ENCODE results near the gene IRF6. TPM values are rescaled to one million over a fixed set of nuclear protein-coding genes. Genes with fewer than 3 reads are reported as not detected.

IRF6 gene
- total RNA-seq, 1 donor from 2014 or later, result 0.15 TPM

DNA sequence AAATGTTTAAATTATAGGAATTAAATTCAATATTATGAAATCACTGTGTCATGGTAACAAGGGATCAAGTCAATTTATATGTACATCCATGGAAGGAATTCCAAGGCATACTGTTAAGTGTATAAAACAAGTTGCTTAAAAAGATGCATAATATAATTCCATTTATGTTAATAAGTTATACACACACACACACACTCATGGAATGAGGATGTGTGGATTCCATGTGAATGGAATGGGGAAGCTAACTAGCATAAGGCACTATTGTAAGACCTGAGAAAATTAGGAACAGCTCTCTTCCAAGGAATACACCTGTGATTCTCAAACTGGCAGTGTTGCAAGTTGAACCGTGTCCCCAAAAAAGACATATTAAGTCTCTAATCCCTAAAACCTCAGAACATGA is 67.7 kb downstream of the IRF6 start:
- intact Hi-C loops (cut with micrococcal nuclease), result no loop called here

DNA sequence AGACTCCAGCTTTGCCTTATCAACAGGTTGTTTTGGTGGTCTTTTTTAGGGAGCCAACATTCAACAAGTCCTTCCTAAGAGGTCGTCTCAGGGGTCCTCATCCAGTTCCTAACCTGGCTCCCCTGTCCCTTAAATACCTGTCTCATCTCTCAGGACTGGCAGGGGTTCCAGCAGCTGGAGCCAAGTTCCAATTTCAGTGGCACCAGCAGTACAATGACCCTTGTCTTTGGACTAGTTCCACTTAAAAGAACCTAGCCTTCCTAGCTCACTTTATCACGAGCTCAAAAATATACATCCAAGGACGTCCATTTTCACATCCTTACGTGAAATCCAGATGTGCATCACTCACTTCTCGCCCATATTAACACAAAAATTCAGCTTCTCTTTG is 68.8 kb downstream of the IRF6 start:
- intact Hi-C loops (cut with micrococcal nuclease), result no loop called here

- intact Hi-C loops (cut with micrococcal nuclease), result no loop called here
These were observed 69.3 kb downstream of the IRF6 start for GRCh38 chr1:209736490-209737117.

Other genes starting within 250 kb of the IRF6 start
- not detected in 2 replicates for gene CAMK1G, start 222.4 kb downstream of the IRF6 start, total RNA-seq
- 5.7 and 10.0 TPM in 2 replicates for gene LAMB3, start 153.7 kb downstream of the IRF6 start, total RNA-seq
- gene G0S2, start 130.7 kb downstream of the IRF6 start, total RNA-seq, result 47.5 and 51.7 TPM in 2 replicates
- gene HSD11B1, start 101.3 kb downstream of the IRF6 start, total RNA-seq, result 15.8 and 16.1 TPM in 2 replicates
- 443 and 445 TPM in 2 replicates for gene TRAF3IP3, start 50.1 kb downstream of the IRF6 start, total RNA-seq
- gene C1orf74, start 21.6 kb downstream of the IRF6 start, total RNA-seq, result 1.6 and 2.0 TPM in 2 replicates
- 11.0 and 11.2 TPM in 2 replicates for gene UTP25, start 21.8 kb upstream of the IRF6 start, total RNA-seq
- gene SYT14, start 132.1 kb upstream of the IRF6 start, total RNA-seq, result not detected in 2 replicates

Measured in T-helper 1 cell treated with Interleukin-12 subunit alpha and Interleukin-12 subunit beta and Interleukin-4 antibody, amounts not matched to agents 30 ng/mL and 1 ng/mL, for 36 hours (primary cell).